ENCODE measurements around the gene DNAI7.

Gene DNAI7

GRCh38 chr12:25207411-25207810 lies 12.5 kb upstream of the DNAI7 start:
- no peak overlapping the region for H3K4me2 ChIP-seq (ENCODE audit: low read depth, low read length)
- peaks cover 5% of the 10 kb centered on the region; the same call in 1 of the 2 replicates for H3K36me3 ChIP-seq (replicated peaks; ENCODE audit: insufficient read depth, low read length)
- H3F3A ChIP-seq (ENCODE audit: insufficient read depth, low read length), result no peaks in the 10 kb centered on the region

DNA sequence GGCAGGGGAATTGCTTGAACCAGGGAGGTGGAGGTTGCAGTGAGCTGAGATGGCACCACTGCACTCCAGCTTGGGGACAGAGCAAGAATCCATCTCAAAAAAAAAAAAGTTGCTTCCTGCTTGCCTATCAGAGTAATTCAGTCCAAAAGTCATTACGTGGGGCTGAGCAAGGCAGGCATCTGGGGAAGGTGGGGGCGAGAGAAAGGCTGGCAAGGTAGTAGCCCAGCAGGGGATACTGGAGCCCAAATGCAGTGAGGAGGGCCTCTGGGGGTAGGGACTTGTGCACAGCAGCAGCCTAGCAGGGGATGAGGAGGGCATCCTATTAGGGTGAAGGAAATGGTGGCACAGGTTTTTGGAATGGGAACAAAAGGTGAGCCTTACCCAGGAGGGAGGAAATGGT lies 7.2 kb upstream of the DNAI7 start:
- no peaks in the 10 kb centered on the region for H3K4me1 ChIP-seq (ENCODE audit: low read length)
- no peaks in the 10 kb centered on the region for H3K27me3 ChIP-seq (replicated peaks; ENCODE audit: insufficient read depth, low read length)
- no peaks in the 10 kb centered on the region for H4K20me1 ChIP-seq (ENCODE audit: insufficient read depth, low read length)
- H3K4me3 ChIP-seq (ENCODE audit: low read length), result no peak overlapping the region
- no peak overlapping the region for H3K27ac ChIP-seq (ENCODE audit: low read length)
- H3K36me3 ChIP-seq (replicated peaks; ENCODE audit: insufficient read depth, low read length), result no peaks in the 10 kb centered on the region; the same call in 1 of the 2 replicates
- no peak for DNase-seq
- no peaks in the 10 kb centered on the region for H3K9me3 ChIP-seq (replicated peaks; ENCODE audit: insufficient read depth, low read length)
- H3K9me2 ChIP-seq (replicated peaks; ENCODE audit: insufficient read depth, low read length), result no peaks in the 10 kb centered on the region
- no peak overlapping the region for H2AFZ ChIP-seq (ENCODE audit: low read length)
- H3F3A ChIP-seq (ENCODE audit: insufficient read depth, low read length), result no peaks in the 10 kb centered on the region; the same call in 1 of the 2 replicates
- H3K4me2 ChIP-seq (ENCODE audit: low read depth, low read length), result no peak overlapping the region
- H3K79me2 ChIP-seq (ENCODE audit: low read length), result no peaks in the 10 kb centered on the region
- H3K9ac ChIP-seq (ENCODE audit: low read length), result no peak overlapping the region
- TF ChIP-seq EZH2phosphoT487 (IDR thresholded peaks at IDR 0.05; ENCODE audit: low read length) (no peak), EZH2 (optimal IDR thresholded peaks at IDR 0.05; ENCODE audit: low read depth, low read length) (no peak)
- TF ChIP-seq, protein P1, sequence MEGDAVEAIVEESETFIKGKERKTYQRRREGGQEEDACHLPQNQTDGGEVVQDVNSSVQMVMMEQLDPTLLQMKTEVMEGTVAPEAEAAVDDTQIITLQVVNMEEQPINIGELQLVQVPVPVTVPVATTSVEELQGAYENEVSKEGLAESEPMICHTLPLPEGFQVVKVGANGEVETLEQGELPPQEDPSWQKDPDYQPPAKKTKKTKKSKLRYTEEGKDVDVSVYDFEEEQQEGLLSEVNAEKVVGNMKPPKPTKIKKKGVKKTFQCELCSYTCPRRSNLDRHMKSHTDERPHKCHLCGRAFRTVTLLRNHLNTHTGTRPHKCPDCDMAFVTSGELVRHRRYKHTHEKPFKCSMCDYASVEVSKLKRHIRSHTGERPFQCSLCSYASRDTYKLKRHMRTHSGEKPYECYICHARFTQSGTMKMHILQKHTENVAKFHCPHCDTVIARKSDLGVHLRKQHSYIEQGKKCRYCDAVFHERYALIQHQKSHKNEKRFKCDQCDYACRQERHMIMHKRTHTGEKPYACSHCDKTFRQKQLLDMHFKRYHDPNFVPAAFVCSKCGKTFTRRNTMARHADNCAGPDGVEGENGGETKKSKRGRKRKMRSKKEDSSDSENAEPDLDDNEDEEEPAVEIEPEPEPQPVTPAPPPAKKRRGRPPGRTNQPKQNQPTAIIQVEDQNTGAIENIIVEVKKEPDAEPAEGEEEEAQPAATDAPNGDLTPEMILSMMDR (IDR thresholded peaks at IDR 0.05; ENCODE audit: low read length), result no peak

More at GRCh38 chr12:25207411-25207810, 12.5 kb upstream of the DNAI7 start:
- Histone ChIP-seq H2AFZ (ENCODE audit: low read length) (no peak overlapping the region), H3K9me2 (replicated peaks; ENCODE audit: insufficient read depth, low read length) (no peaks in the 10 kb centered on the region), H3K27me3 (replicated peaks; ENCODE audit: insufficient read depth, low read length) (no peaks in the 10 kb centered on the region), H3K27ac (ENCODE audit: low read length) (no peak overlapping the region), H3K9ac (ENCODE audit: low read length) (no peak overlapping the region), H3K79me2 (ENCODE audit: low read length) (no peaks in the 10 kb centered on the region), H3K4me1 (ENCODE audit: low read length) (no peaks in the 10 kb centered on the region), H3K4me3 (ENCODE audit: low read length) (no peak overlapping the region), H3K9me3 (replicated peaks; ENCODE audit: insufficient read depth, low read length) (no peaks in the 10 kb centered on the region), H4K20me1 (ENCODE audit: insufficient read depth, low read length) (no peaks in the 10 kb centered on the region; the same call in 1 of the 2 replicates)
- DNase-seq, result no peak
- TF ChIP-seq EZH2 (optimal IDR thresholded peaks at IDR 0.05; ENCODE audit: low read depth, low read length), result no peak
- TF ChIP-seq, protein P1 (IDR thresholded peaks at IDR 0.05; ENCODE audit: low read length), result no peak
- TF ChIP-seq EZH2phosphoT487 (IDR thresholded peaks at IDR 0.05; ENCODE audit: low read length), result no peak

GRCh38 chr12:25200703-25201102 lies 5.7 kb upstream of the DNAI7 start:
- Histone ChIP-seq H3K9me3 (replicated peaks; ENCODE audit: insufficient read depth, low read length) (no peaks in the 10 kb centered on the region), H3K9ac (ENCODE audit: low read length) (no peak overlapping the region), H3K79me2 (ENCODE audit: low read length) (peaks cover 9% of the 10 kb centered on the region), H3K36me3 (replicated peaks; ENCODE audit: insufficient read depth, low read length) (no peaks in the 10 kb centered on the region; the same call in 1 of the 2 replicates), H3K27me3 (replicated peaks; ENCODE audit: insufficient read depth, low read length) (no peaks in the 10 kb centered on the region), H3K4me1 (ENCODE audit: low read length) (peaks cover 7% of the 10 kb centered on the region), H3K9me2 (replicated peaks; ENCODE audit: insufficient read depth, low read length) (no peaks in the 10 kb centered on the region), H4K20me1 (ENCODE audit: insufficient read depth, low read length) (no peaks in the 10 kb centered on the region), H2AFZ (ENCODE audit: low read length) (no peak overlapping the region), H3F3A (ENCODE audit: insufficient read depth, low read length) (peaks cover 5% of the 10 kb centered on the region), H3K4me3 (ENCODE audit: low read length) (no peak overlapping the region), H3K4me2 (ENCODE audit: low read depth, low read length) (no peak overlapping the region), H3K27ac (ENCODE audit: low read length) (no peak overlapping the region)
- TF ChIP-seq, protein P1 (IDR thresholded peaks at IDR 0.05; ENCODE audit: low read length), result no peak
- no peak for TF ChIP-seq EZH2 (optimal IDR thresholded peaks at IDR 0.05; ENCODE audit: low read depth, low read length)
- no peak for TF ChIP-seq EZH2phosphoT487 (IDR thresholded peaks at IDR 0.05; ENCODE audit: low read length)
- no peak for DNase-seq

All from MM.1S (cell line).